Calu3 (cell line): ENCODE measurements around the gene POU6F1. TPM values are rescaled to one million over a fixed set of nuclear protein-coding genes. Genes with fewer than 3 reads are reported as not detected.
"Not testable (repeated sequence)": the region's sequence is repeated elsewhere in the genome, so short reads cannot be mapped to it uniquely, and the experiment has no call there.

Source experiments
- BruUV-seq: library from RNA; stranded (reverse); fragments of 400-500 nt; replicated peaks from 2 replicates; lab custom pipeline; 2021; lab: Mats Ljungman, UMichigan
- CTCF ChIA-PET: fragments of 300-600 bp; sonication (Branson Sonifier 250); formaldehyde crosslinking; loops from one replicate; lab custom pipeline; 2022; ENCODE audit warnings: antibody characterized with exemption; lab: Charles Lee
- DNase-seq: peaks from one replicate; pipeline ENCODE4 v3.0.0; 2022
- H3K27ac Mint-ChIP-seq: one replicate; pipeline ENCODE4 v1.8.0; 2022; ENCODE audit warnings: mixed read lengths; ENCODE audit not compliant: unreplicated experiment
- H3K27me3 Mint-ChIP-seq: one replicate; pipeline ENCODE4 v1.8.0; 2022; ENCODE audit warnings: mixed read lengths; ENCODE audit not compliant: unreplicated experiment
- H3K36me3 Mint-ChIP-seq: one replicate; pipeline ENCODE4 v1.8.0; 2022; ENCODE audit warnings: mild to moderate bottlenecking, moderate library complexity, mixed read lengths; ENCODE audit not compliant: insufficient read depth, unreplicated experiment
- H3K4me1 Mint-ChIP-seq: one replicate; pipeline ENCODE4 v1.8.0; 2022; ENCODE audit warnings: mild to moderate bottlenecking, low read depth, mixed read lengths; ENCODE audit not compliant: unreplicated experiment
- H3K4me3 Mint-ChIP-seq: one replicate; pipeline ENCODE4 v1.8.0; 2022; ENCODE audit warnings: mild to moderate bottlenecking, low read depth, moderate library complexity, mixed read lengths; ENCODE audit not compliant: unreplicated experiment
- H3K9me3 Mint-ChIP-seq: one replicate; pipeline ENCODE4 v1.8.0; 2022; ENCODE audit warnings: low read depth, mixed read lengths; ENCODE audit not compliant: unreplicated experiment
- CTCF ChIP-seq: fragments of 200-600 bp; IDR thresholded peaks from one replicate; pipeline ENCODE4 v1.8.0; 2022; ENCODE audit warnings: antibody characterized with exemption; ENCODE audit not compliant: unreplicated experiment
- intact Hi-C: fragments of 100-400 bp; cut with micrococcal nuclease; formaldehyde crosslinking; loops from one replicate; pipeline ENCODE4 v1.10.0; 2022; ENCODE audit not compliant: unreplicated experiment
- total RNA-seq: library from RNA; stranded (reverse); gene quantifications from 2 replicates; pipeline ENCODE4 v1.2.3, GENCODE V29; 2022

Gene POU6F1
- total RNA-seq, 1 experiment from 2014 or later = 2.5 TPM

- no peaks in the 10 kb centered on the region for H3K9me3 Mint-ChIP-seq
- BruUV-seq = no TSS peak
- TF ChIP-seq CTCF = no peak
- H3K27ac Mint-ChIP-seq = no peak overlapping the region
- CTCF ChIA-PET = no interaction called here
- no peak overlapping the region for H3K4me3 Mint-ChIP-seq
- H3K4me1 Mint-ChIP-seq = no peaks in the 10 kb centered on the region
- DNase-seq = no peak
- intact Hi-C loops = no loop called here
- H3K36me3 Mint-ChIP-seq = peaks cover 19% of the 10 kb centered on the region
- H3K27me3 Mint-ChIP-seq = no peaks in the 10 kb centered on the region
Measured at GRCh38 chr12:51234530-51234929, 16.7 kb upstream of the POU6F1 start.

GRCh38 chr12:51232642-51233041 is 14.8 kb upstream of the POU6F1 start:
- no peak for DNase-seq
- no TSS peak for BruUV-seq
- no peak for TF ChIP-seq CTCF
- no peaks in the 10 kb centered on the region for H3K4me1 Mint-ChIP-seq
- H3K9me3 Mint-ChIP-seq = no peaks in the 10 kb centered on the region
- H3K36me3 Mint-ChIP-seq = peaks cover under 1% of the 10 kb centered on the region
- no peak overlapping the region for H3K4me3 Mint-ChIP-seq
- intact Hi-C loops = no loop called here
- no peak overlapping the region for H3K27ac Mint-ChIP-seq
- CTCF ChIA-PET = interaction anchor here (0.6 kb wide), 1 partner anchor 103 kb away, joined by 3 read pairs; no protein-coding TSS in a partner anchor
- H3K27me3 Mint-ChIP-seq = no peaks in the 10 kb centered on the region

- no peaks in the 10 kb centered on the region for H3K9me3 Mint-ChIP-seq
- H3K36me3 Mint-ChIP-seq = no peaks in the 10 kb centered on the region
- H3K4me1 Mint-ChIP-seq = no peaks in the 10 kb centered on the region
- H3K27ac Mint-ChIP-seq = no peak overlapping the region
- BruUV-seq = no TSS peak
- CTCF ChIA-PET = no interaction called here
- H3K27me3 Mint-ChIP-seq = no peaks in the 10 kb centered on the region
- DNase-seq = no peak
- intact Hi-C loops = no loop called here
- no peak for TF ChIP-seq CTCF
- H3K4me3 Mint-ChIP-seq = no peak overlapping the region
Measured at GRCh38 chr12:51229116-51229809, 11.4 kb upstream of the POU6F1 start.

- Mint-ChIP-seq H3K27me3 (no peaks in the 10 kb centered on the region), H3K4me3 (no peak overlapping the region), H3K27ac (no peak overlapping the region), H3K4me1 (no peaks in the 10 kb centered on the region), H3K36me3 (no peaks in the 10 kb centered on the region), H3K9me3 (no peaks in the 10 kb centered on the region)
- DNase-seq = no peak
- CTCF ChIA-PET = interaction anchor here (0.6 kb wide), 1 partner anchor 16 kb away, joined by 3 read pairs; no protein-coding TSS in a partner anchor
- intact Hi-C loops = no loop called here
- TF ChIP-seq CTCF = no peak
- no TSS peak for BruUV-seq
Measured at GRCh38 chr12:51227962-51228361, 10.1 kb upstream of the POU6F1 start.

GRCh38 chr12:51227112-51227511 is 9.2 kb upstream of the POU6F1 start:
- H3K9me3 Mint-ChIP-seq, H3K4me3 Mint-ChIP-seq, H3K4me1 Mint-ChIP-seq, H3K27me3 Mint-ChIP-seq, H3K27ac Mint-ChIP-seq, H3K36me3 Mint-ChIP-seq, intact Hi-C loops, BruUV-seq, DNase-seq, CTCF ChIA-PET: not testable (repeated sequence)
